ENCODE results near the gene PIGU.
"Not testable (repeated sequence)": the region's sequence is repeated elsewhere in the genome, so short reads cannot be mapped to it uniquely, and the experiment has no call there.

PIGU gene

GRCh38 chr20:34658654-34659053 is 18.2 kb downstream of the PIGU start:
- not testable (repeated sequence) for DNase-seq

- no peak for DNase-seq
These were observed 22.6 kb downstream of the PIGU start for GRCh38 chr20:34654207-34654744.

- DNase-seq: no peak
These were observed 25.7 kb downstream of the PIGU start for GRCh38 chr20:34651200-34651599.

GRCh38 chr20:34647737-34648136 is 29.2 kb downstream of the PIGU start:
- no peak for DNase-seq

- no peak for DNase-seq
These were observed 31.9 kb downstream of the PIGU start for GRCh38 chr20:34644951-34645350.

GRCh38 chr20:34644345-34644744 is 32.5 kb downstream of the PIGU start:
- DNase-seq: no peak

GRCh38 chr20:34643928-34644327 is 33.0 kb downstream of the PIGU start:
- DNase-seq: no peak

- no peak for DNase-seq
These were observed 34.9 kb downstream of the PIGU start for GRCh38 chr20:34642009-34642408.

GRCh38 chr20:34639755-34640222 is 37.1 kb downstream of the PIGU start:
- DNase-seq: no peak

- DNase-seq: no peak
These were observed 38.4 kb downstream of the PIGU start for GRCh38 chr20:34638532-34638931.

- DNase-seq: no peak
These were observed 38.9 kb downstream of the PIGU start for GRCh38 chr20:34638039-34638292.

GRCh38 chr20:34637245-34638038 is 39.5 kb downstream of the PIGU start:
- DNase-seq: no peak

- no peak for DNase-seq
These were observed 40.2 kb downstream of the PIGU start for GRCh38 chr20:34636648-34637047.

- DNase-seq: no peak
These were observed 42.5 kb downstream of the PIGU start for GRCh38 chr20:34634392-34634791.

GRCh38 chr20:34632870-34633452 is 43.9 kb downstream of the PIGU start:
- no peak for DNase-seq

GRCh38 chr20:34629904-34630303 is 47.0 kb downstream of the PIGU start:
- no peak for DNase-seq

- no peak for DNase-seq
These were observed 47.5 kb downstream of the PIGU start for GRCh38 chr20:34629342-34629741.

- DNase-seq: no peak
These were observed 48.9 kb downstream of the PIGU start for GRCh38 chr20:34628026-34628425.

- DNase-seq: no peak
These were observed 49.4 kb downstream of the PIGU start for GRCh38 chr20:34627458-34627857.

- DNase-seq: no peak
These were observed 49.9 kb downstream of the PIGU start for GRCh38 chr20:34626992-34627391.

GRCh38 chr20:34624629-34625028 is 52.3 kb downstream of the PIGU start:
- DNase-seq: no peak

- no peak for DNase-seq
These were observed 54.0 kb downstream of the PIGU start for GRCh38 chr20:34622821-34623451.

- no peak for DNase-seq
These were observed 55.2 kb downstream of the PIGU start for GRCh38 chr20:34621383-34622367.
